NCI-H1092 (cell line): Measurements from ENCODE around the gene CYLC1.

ENCODE experiments used
- DNase-seq: peaks from one replicate; lab custom pipeline; 2025; lab: John Stamatoyannopoulos, UW

CYLC1 gene

GRCh38 chrX:83860846-83861245 is at the start of gene CYLC1:
Gene CYLC1 (plus strand): TSS chrX:83861146. CDS start chrX:83861183, 37 bp downstream.
- DNase-seq: no peak

DNA sequence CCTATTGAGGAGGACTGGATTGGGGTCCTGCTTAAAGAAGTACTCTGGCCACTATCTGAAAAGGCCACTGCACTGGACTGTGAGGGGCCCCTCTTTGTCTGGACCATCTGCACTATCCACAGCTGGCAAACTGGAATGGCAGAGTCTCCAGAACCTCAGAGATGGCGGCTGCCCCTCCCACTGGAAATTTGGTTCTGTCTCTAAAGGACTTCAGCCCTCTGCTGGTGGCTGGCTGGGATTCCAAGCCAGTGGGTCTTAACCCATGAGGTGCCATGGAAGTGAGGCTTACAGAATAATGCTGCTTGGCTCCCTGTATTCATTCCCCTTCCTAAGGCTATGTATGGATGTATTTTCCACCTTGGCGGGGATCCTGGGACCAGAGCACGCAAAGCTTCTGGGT is 41.6 kb upstream of the CYLC1 start:
- DNase-seq: peak; percentile 0

DNA sequence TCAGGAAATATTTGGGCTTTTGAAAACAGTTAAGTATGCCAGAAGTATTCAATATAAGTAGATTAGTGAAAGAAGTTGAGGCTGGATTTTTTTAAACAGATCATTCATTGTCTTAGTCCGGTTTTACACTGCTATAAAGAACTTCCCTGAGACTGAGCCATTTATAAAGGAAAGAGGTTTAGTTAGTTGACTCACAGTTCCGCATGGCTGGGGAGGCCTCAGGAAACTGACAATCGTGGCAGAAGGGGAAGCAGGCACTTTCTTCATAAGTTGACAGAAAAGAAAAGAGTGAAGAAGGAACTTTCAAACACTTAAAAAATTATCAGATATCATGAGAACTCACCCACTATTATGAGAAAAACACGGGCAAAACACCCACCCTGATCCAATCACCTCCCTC is 31.1 kb upstream of the CYLC1 start:
- DNase-seq: no peak

DNA sequence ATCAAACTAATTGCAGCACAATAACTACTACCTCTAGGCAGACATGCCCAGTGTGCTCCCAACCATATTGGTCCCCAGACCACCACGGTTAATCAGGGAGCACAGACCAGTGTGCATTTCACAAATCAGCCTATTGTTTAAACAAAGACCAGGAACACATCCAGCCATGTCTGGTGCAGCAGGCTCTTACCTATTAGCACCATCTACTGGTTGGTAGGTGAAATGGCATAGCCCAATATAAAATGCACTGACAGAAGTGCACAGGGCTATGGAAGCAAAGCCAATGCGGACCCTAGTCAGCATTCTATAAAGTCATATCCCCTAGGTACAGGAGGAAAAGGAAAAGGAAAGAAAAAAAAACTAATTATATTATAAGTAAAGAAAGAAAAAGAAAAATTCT is 15.5 kb upstream of the CYLC1 start:
- peak; percentile 25 for DNase-seq

DNA sequence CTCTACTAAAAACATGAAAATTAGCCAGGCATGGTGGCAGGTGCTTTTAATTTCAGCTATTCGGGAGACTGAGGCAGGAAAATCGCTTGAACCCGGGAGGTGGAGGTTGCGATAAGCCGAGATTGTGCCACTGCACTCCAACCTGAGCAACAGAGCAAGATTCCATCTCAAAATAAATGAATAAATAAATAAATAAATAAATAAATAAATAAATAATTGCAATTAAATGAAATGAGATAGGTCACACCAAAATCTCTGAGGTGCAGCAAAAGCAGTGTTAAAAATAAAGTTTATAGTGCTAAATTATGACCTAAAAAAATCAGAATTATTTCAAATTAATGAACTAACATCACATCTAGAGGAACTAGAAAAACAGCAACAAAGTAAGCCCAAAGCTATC is 13.6 kb upstream of the CYLC1 start:
- DNase-seq: no peak

GRCh38 chrX:83888585-83888984 is 27.6 kb downstream of the CYLC1 start:
- DNase-seq: no peak

GRCh38 chrX:83892433-83892832 is 31.5 kb downstream of the CYLC1 start:
- DNase-seq: no peak

DNA sequence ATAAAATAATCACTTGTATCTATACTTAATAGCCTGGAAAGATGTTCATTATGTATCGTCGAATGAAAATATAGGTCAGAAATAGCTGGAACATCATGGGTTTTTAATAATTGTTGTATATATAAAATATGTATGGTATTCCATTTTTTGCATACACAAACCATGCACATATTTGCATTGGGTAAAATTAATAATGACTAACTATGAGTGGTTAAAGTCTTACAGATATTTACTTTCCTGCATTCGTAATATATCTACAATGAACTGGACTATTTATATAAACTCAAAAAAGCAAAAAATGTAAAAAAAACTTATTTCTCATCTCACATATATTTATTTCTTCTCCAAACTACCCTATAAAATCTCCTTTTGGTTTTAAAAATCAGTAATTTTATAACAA is 46.0 kb downstream of the CYLC1 start:
- DNase-seq: no peak

DNA sequence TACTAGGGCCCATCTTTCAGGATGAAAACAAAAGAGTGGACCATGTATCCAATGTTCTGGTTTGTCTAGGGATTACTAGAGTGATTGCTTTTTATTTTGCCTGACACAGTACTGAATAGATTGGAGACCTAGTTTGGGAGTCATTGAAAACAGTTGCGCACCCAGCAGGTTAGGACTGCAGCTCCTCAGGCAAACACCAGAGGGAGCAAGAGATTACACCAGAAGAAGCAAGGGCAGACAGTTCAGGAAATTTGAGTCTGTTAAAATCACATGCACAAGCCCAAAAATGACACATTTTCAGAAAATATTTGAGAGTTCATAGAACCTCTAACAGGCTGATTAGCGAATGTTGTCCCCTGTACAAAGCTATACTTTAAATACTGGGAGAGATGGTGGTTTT is 55.6 kb downstream of the CYLC1 start:
- DNase-seq: no peak

DNA sequence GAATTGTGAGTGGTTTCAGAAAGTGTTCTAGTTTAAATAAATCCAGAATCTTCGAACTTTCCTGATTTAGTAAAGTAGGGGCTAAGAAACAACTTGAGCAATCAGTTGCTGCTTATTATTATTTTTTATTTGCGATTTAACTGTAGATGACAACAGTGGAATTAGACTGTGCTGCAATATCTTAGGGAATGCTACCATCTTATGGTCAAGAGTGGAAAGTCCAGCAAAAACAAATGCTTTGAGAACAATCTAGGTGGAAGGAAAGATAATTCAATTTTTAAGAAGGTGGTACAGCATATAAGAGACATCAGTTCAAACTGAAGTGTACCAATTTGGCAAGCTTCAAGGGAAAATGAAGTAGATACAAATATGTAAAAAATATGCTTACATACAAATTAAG is 73.3 kb downstream of the CYLC1 start:
- DNase-seq: no peak
